Activated CD4-positive, CD25-positive, alpha-beta regulatory T cell treated with anti-CD3 and anti-CD28 coated beads, Interleukin-2, amount 50 U/mL, for 72 hours (primary cell): ENCODE results near the gene LDLRAD3.
"Not testable (repeated sequence)": the region's sequence is repeated elsewhere in the genome, so short reads cannot be mapped to it uniquely, and the experiment has no call there.

ENCODE experiments used
- DNase-seq: peaks from one replicate; pipeline ENCODE4 v3.0.0; 2021

LDLRAD3 gene

GRCh38 chr11:36186340-36187175 is 242.7 kb downstream of the LDLRAD3 start:
- no peak for DNase-seq

- DNase-seq = no peak
These were observed 243.8 kb downstream of the LDLRAD3 start for GRCh38 chr11:36187622-36188021.

- DNase-seq = not testable (repeated sequence)
These were observed 245.9 kb downstream of the LDLRAD3 start for GRCh38 chr11:36189735-36190134.

- DNase-seq = no peak
These were observed 248.1 kb downstream of the LDLRAD3 start for GRCh38 chr11:36191941-36192340.

- DNase-seq = no peak
These were observed 248.8 kb downstream of the LDLRAD3 start for GRCh38 chr11:36192425-36193289.

GRCh38 chr11:36193290-36193619 is 249.4 kb downstream of the LDLRAD3 start:
- DNase-seq = no peak

- no peak for DNase-seq
These were observed 249.9 kb downstream of the LDLRAD3 start for GRCh38 chr11:36193721-36194120.

GRCh38 chr11:36195496-36196354 is 251.9 kb downstream of the LDLRAD3 start:
- no peak for DNase-seq

GRCh38 chr11:36196411-36196998 is 252.6 kb downstream of the LDLRAD3 start:
- no peak for DNase-seq

- no peak for DNase-seq
These were observed 257.5 kb downstream of the LDLRAD3 start for GRCh38 chr11:36201411-36201810.

GRCh38 chr11:36205536-36205935 is 261.7 kb downstream of the LDLRAD3 start:
- DNase-seq = no peak

- no peak for DNase-seq
These were observed 266.7 kb downstream of the LDLRAD3 start for GRCh38 chr11:36210529-36210928.

- DNase-seq = no peak
These were observed 268.0 kb downstream of the LDLRAD3 start for GRCh38 chr11:36211761-36212430.

- DNase-seq = no peak
These were observed 268.9 kb downstream of the LDLRAD3 start for GRCh38 chr11:36212564-36213392.

GRCh38 chr11:36213393-36213840 is 269.6 kb downstream of the LDLRAD3 start:
- no peak for DNase-seq

GRCh38 chr11:36214480-36214879 is 270.6 kb downstream of the LDLRAD3 start:
- no peak for DNase-seq

GRCh38 chr11:36214976-36215692 is 271.3 kb downstream of the LDLRAD3 start:
- no peak for DNase-seq

- no peak for DNase-seq
These were observed 271.8 kb downstream of the LDLRAD3 start for GRCh38 chr11:36215693-36216060.

- DNase-seq = no peak
These were observed 272.3 kb downstream of the LDLRAD3 start for GRCh38 chr11:36216061-36216615.

GRCh38 chr11:36218283-36218921 is 274.5 kb downstream of the LDLRAD3 start:
- DNase-seq = no peak
